GM21381 (cell line): Measurements from ENCODE around the gene EPB41.

Experiments
- ATAC-seq: cut with Tn5 transposase; IDR thresholded peaks from one replicate; pipeline ENCODE4 v1.9.1; 2021; ENCODE audit warnings: mild to moderate bottlenecking, moderate library complexity; ENCODE audit not compliant: unreplicated experiment

Gene EPB41

GRCh38 chr1:28890435-28890834, 23.9 kb upstream of the EPB41 start:
- ATAC-seq = no peak

- no peak for ATAC-seq
Measured at GRCh38 chr1:28890836-28891235, 23.5 kb upstream of the EPB41 start.

GRCh38 chr1:28891256-28891655, 23.1 kb upstream of the EPB41 start:
- ATAC-seq = no peak

- no peak for ATAC-seq
Measured at GRCh38 chr1:28893403-28894102, 20.8 kb upstream of the EPB41 start.

GRCh38 chr1:28894785-28895184, 19.6 kb upstream of the EPB41 start:
- ATAC-seq = no peak

- no peak for ATAC-seq
Measured at GRCh38 chr1:28895896-28896608, 18.3 kb upstream of the EPB41 start.

GRCh38 chr1:28896609-28896986, 17.8 kb upstream of the EPB41 start:
- ATAC-seq = no peak

- no peak for ATAC-seq
Measured at GRCh38 chr1:28897789-28898188, 16.6 kb upstream of the EPB41 start.

- no peak for ATAC-seq
Measured at GRCh38 chr1:28898405-28898881, 15.9 kb upstream of the EPB41 start.

- no peak for ATAC-seq
Measured at GRCh38 chr1:28899267-28899666, 15.1 kb upstream of the EPB41 start.

- ATAC-seq = no peak
Measured at GRCh38 chr1:28900562-28900961, 13.8 kb upstream of the EPB41 start.

GRCh38 chr1:28902738-28903137, 11.6 kb upstream of the EPB41 start:
- ATAC-seq = no peak

GRCh38 chr1:28905921-28906666, 8.3 kb upstream of the EPB41 start:
- ATAC-seq = no peak

GRCh38 chr1:28909198-28909597, 5.2 kb upstream of the EPB41 start:
- no peak for ATAC-seq

- no peak for ATAC-seq
Measured at GRCh38 chr1:28910379-28911115, 3.8 kb upstream of the EPB41 start.

GRCh38 chr1:28913786-28914227, 562 bp upstream of the EPB41 start:
- no peak for ATAC-seq

GRCh38 chr1:28915031-28915895, 894 bp downstream of the EPB41 start:
- ATAC-seq = peak; percentile 7

GRCh38 chr1:28917757-28918118, 3.4 kb downstream of the EPB41 start:
- no peak for ATAC-seq

- ATAC-seq = no peak
Measured at GRCh38 chr1:28921286-28921869, 7.0 kb downstream of the EPB41 start.
